DND-41 (cell line): ENCODE data around the gene DLGAP4.

ENCODE experiments used
- EZH2 ChIP-seq: IDR thresholded peaks from 3 replicates; pipeline ENCODE4 v1.6.1; 2012; ENCODE audit warnings: borderline replicate concordance, low read depth, mild to moderate bottlenecking, moderate library complexity, low read length, inconsistent platforms; ENCODE audit not compliant: severe bottlenecking
- TF ChIP-seq, protein P1 (sequence below): IDR thresholded peaks from 2 replicates; pipeline ENCODE4 v1.5.1; 2012; ENCODE audit warnings: borderline replicate concordance, low read length, moderate library complexity, mild to moderate bottlenecking; ENCODE audit not compliant: poor library complexity, severe bottlenecking; ENCODE audit errors: extremely low read depth

GRCh38 chr20:36418711-36419110, 112.6 kb downstream of the DLGAP4 start:
- TF ChIP-seq, protein P1, sequence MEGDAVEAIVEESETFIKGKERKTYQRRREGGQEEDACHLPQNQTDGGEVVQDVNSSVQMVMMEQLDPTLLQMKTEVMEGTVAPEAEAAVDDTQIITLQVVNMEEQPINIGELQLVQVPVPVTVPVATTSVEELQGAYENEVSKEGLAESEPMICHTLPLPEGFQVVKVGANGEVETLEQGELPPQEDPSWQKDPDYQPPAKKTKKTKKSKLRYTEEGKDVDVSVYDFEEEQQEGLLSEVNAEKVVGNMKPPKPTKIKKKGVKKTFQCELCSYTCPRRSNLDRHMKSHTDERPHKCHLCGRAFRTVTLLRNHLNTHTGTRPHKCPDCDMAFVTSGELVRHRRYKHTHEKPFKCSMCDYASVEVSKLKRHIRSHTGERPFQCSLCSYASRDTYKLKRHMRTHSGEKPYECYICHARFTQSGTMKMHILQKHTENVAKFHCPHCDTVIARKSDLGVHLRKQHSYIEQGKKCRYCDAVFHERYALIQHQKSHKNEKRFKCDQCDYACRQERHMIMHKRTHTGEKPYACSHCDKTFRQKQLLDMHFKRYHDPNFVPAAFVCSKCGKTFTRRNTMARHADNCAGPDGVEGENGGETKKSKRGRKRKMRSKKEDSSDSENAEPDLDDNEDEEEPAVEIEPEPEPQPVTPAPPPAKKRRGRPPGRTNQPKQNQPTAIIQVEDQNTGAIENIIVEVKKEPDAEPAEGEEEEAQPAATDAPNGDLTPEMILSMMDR, result no peak
- TF ChIP-seq EZH2, result no peak
